Hepatocyte (in vitro differentiated cells): Measurements from ENCODE around the gene DIP2C.

Experiments
- EZH2 ChIP-seq: fragments of 200-600 bp; sonication (generic); IDR thresholded peaks from 2 replicates; pipeline ENCODE4 v1.6.1; 2016; ENCODE audit warnings: antibody characterized with exemption, mild to moderate bottlenecking, borderline replicate concordance
- EZH2phosphoT487 ChIP-seq: fragments of 200-600 bp; sonication (generic); IDR thresholded peaks from one replicate; pipeline ENCODE4 v1.6.1; 2018; ENCODE audit warnings: antibody characterized with exemption, mild to moderate bottlenecking, low read depth, moderate library complexity; ENCODE audit not compliant: unreplicated experiment, severe bottlenecking
- TF ChIP-seq, protein P1 (sequence below): fragments of 200-600 bp; sonication (generic); IDR thresholded peaks from 2 replicates; pipeline ENCODE4 v1.5.1; 2016; ENCODE audit warnings: antibody characterized with exemption, mild to moderate bottlenecking; ENCODE audit not compliant: poor library complexity

DNA sequence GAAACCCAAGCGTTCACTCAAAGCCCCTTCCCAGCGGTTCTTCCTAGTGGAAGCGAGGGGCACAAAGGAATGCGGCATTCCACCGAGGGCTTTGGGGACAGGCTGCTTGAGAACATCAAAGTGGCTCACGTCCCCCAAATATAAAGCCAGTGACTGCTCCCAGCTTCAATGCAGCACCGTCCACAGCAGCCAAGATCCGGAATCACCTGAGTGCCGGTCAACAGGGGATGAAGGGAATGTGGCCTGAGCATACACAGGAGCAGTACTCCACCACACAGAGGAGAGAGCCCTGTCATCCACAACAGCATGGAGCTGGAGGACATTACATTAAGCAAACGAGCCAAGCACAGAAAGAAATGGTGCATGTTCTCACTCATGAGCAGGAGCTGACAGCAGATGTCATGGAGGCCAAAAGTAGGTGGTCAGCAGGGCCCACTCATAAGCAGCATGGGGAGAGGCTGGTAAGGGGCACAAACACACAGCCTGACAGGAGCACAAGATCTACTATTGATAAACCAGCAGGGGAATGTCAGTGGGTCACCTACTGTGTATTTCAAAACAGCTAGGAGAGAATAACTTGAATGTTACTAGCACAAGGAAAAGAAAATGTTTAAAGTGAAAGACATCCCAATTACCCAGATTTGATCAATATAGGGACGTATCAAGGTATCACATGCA lies 79.5 kb downstream of the DIP2C start:
- TF ChIP-seq, protein P1, sequence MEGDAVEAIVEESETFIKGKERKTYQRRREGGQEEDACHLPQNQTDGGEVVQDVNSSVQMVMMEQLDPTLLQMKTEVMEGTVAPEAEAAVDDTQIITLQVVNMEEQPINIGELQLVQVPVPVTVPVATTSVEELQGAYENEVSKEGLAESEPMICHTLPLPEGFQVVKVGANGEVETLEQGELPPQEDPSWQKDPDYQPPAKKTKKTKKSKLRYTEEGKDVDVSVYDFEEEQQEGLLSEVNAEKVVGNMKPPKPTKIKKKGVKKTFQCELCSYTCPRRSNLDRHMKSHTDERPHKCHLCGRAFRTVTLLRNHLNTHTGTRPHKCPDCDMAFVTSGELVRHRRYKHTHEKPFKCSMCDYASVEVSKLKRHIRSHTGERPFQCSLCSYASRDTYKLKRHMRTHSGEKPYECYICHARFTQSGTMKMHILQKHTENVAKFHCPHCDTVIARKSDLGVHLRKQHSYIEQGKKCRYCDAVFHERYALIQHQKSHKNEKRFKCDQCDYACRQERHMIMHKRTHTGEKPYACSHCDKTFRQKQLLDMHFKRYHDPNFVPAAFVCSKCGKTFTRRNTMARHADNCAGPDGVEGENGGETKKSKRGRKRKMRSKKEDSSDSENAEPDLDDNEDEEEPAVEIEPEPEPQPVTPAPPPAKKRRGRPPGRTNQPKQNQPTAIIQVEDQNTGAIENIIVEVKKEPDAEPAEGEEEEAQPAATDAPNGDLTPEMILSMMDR: no peak
- TF ChIP-seq EZH2 (no peak), EZH2phosphoT487 (no peak)
